Endothelial cell of umbilical vein (primary cell): ENCODE results near the gene LTB4R. TPM values are rescaled to one million over a fixed set of nuclear protein-coding genes. Genes with fewer than 3 reads are reported as not detected.

Experiments
- BruUV-seq: library from RNA; stranded (reverse); fragments of 400-500 nt; replicated peaks from 2 replicates; lab custom pipeline; 2021; lab: Mats Ljungman, UMichigan
- CTCF ChIA-PET: fragments of 300-600, 350-600 bp; sonication (Branson Sonifier 250); formaldehyde crosslinking; loops from one replicate; lab custom pipeline; 2021; ENCODE audit warnings: antibody characterized with exemption, inconsistent platforms; lab: Charles Lee
- POLR2A ChIA-PET: fragments of 300-600, 350-600 bp; sonication (Branson Sonifier 250); formaldehyde crosslinking; loops from one replicate; lab custom pipeline; 2021; ENCODE audit warnings: antibody characterized with exemption, inconsistent platforms; lab: Charles Lee
- DNase-seq: peaks from one replicate; pipeline ENCODE4 v3.0.0-alpha.2; 2011; ENCODE audit warnings: low read depth, low spot score
- FAIRE-seq: peaks from 2 replicates; lab custom pipeline; 2011; peaks lifted over from hg19 to GRCh38; lab: Jason Lieb, UNC
- H2AFZ ChIP-seq: 2 replicates; pipeline ENCODE4 v1.6.0; 2012; ENCODE audit warnings: low read depth, low read length, control low read depth, inconsistent platforms
- H3K27ac ChIP-seq: 2 replicates; pipeline ENCODE4 v1.5.1; 2011; ENCODE audit warnings: low read depth, mild to moderate bottlenecking, control low read depth, low read length, moderate library complexity; ENCODE audit not compliant: insufficient read depth
- H3K27me3 ChIP-seq, 2 experiments: 2 replicates each; pipeline versions ENCODE4 v1.6.0 to v1.6.1; 2011; ENCODE audit warnings: low read length in 2 of 2, mixed read lengths in 1 of 2; ENCODE audit not compliant: control insufficient read depth in 2 of 2, insufficient read depth in 2 of 2
- H3K36me3 ChIP-seq, 2 experiments: 2 replicates in 1 of 2; 3 replicates in 1 of 2; pipeline ENCODE4 v1.5.1; 2011; ENCODE audit warnings: low read length in 2 of 2, mild to moderate bottlenecking in 1 of 2, moderate library complexity in 1 of 2; ENCODE audit not compliant: control insufficient read depth in 2 of 2, insufficient read depth in 2 of 2; ENCODE audit errors: extremely low read depth in 1 of 2
- H3K4me1 ChIP-seq: 3 replicates; pipeline ENCODE4 v1.5.1; 2011; ENCODE audit warnings: mild to moderate bottlenecking, low read length; ENCODE audit not compliant: control insufficient read depth, insufficient read depth; ENCODE audit errors: extremely low read depth
- H3K4me2 ChIP-seq: 2 replicates; pipeline ENCODE4 v1.6.1; 2011; ENCODE audit warnings: low read length, control low read depth, mixed read lengths; ENCODE audit not compliant: insufficient read depth
- H3K4me3 ChIP-seq, 3 experiments: fragments of 200-600 bp in 1 of 3; sonication (generic), shearing (Covaris generic) in 1 of 3; replicated peaks in 1 of 3; 2 replicates each; pipeline ENCODE4 v1.5.1; 2011 to 2016; ENCODE audit warnings: control low read depth in 3 of 3, low read length in 3 of 3, mild to moderate bottlenecking in 2 of 3, inconsistent platforms in 1 of 3, low read depth in 1 of 3, moderate library complexity in 1 of 3; ENCODE audit not compliant: insufficient read depth in 1 of 3
- H3K79me2 ChIP-seq: 2 replicates; pipeline ENCODE4 v1.6.0; 2012; ENCODE audit warnings: low read length, inconsistent platforms; ENCODE audit not compliant: control insufficient read depth, insufficient read depth
- H3K9ac ChIP-seq: replicated peaks from 2 replicates; pipeline ENCODE3; 2011; ENCODE audit warnings: low read length, control low read depth; ENCODE audit not compliant: insufficient read depth; ENCODE audit errors: extremely low read depth
- H3K9me1 ChIP-seq: replicated peaks from 3 replicates; pipeline ENCODE4 v1.6.0; 2011; ENCODE audit warnings: mild to moderate bottlenecking, low read length; ENCODE audit not compliant: control insufficient read depth, insufficient read depth; ENCODE audit errors: extremely low read depth
- H3K9me3 ChIP-seq: replicated peaks from 2 replicates; pipeline ENCODE4 v1.5.1; 2012; ENCODE audit warnings: low read length, inconsistent platforms; ENCODE audit not compliant: control insufficient read depth, insufficient read depth
- H4K20me1 ChIP-seq: replicated peaks from 2 replicates; pipeline ENCODE3; 2011; ENCODE audit warnings: mild to moderate bottlenecking, low read length; ENCODE audit not compliant: control insufficient read depth, insufficient read depth; ENCODE audit errors: extremely low read depth
- CTCF ChIP-seq, 2 donors: IDR thresholded peaks; 1 replicate in 1 of 2; 2 replicates in 1 of 2; pipeline ENCODE4 v1.5.1; 2011; ENCODE audit warnings: low read length in 2 of 2, mild to moderate bottlenecking in 2 of 2, moderate library complexity in 2 of 2, control low read depth in 1 of 2, inconsistent platforms in 1 of 2, low read depth in 1 of 2; ENCODE audit not compliant: insufficient read depth in 1 of 2; ENCODE audit errors: extremely low read depth in 1 of 2
- EZH2 ChIP-seq: IDR thresholded peaks from 2 replicates; pipeline ENCODE4 v1.6.1; 2012; ENCODE audit warnings: borderline replicate concordance, low read depth, mild to moderate bottlenecking, moderate library complexity, low read length, inconsistent platforms; ENCODE audit not compliant: severe bottlenecking
- FOS ChIP-seq: IDR thresholded peaks from 2 replicates; pipeline ENCODE4 v1.6.1; 2011; ENCODE audit warnings: mild to moderate bottlenecking, low read length, moderate library complexity, borderline replicate concordance; ENCODE audit not compliant: insufficient read depth
- GATA2 ChIP-seq: IDR thresholded peaks from 2 replicates; pipeline ENCODE4 v1.7.0; 2011; ENCODE audit warnings: low read depth, mild to moderate bottlenecking, moderate library complexity, mixed read lengths, low read length; ENCODE audit not compliant: insufficient read length, insufficient read depth
- JUN ChIP-seq: IDR thresholded peaks from 2 replicates; pipeline ENCODE4 v1.6.1; 2011; ENCODE audit warnings: borderline replicate concordance, low read depth; ENCODE audit not compliant: insufficient read length, insufficient read depth
- MYC ChIP-seq: IDR thresholded peaks from one replicate; pipeline ENCODE4 v1.6.1; 2011; ENCODE audit warnings: mild to moderate bottlenecking, low read depth, low read length
- POLR2A ChIP-seq: IDR thresholded peaks from 2 replicates; pipeline ENCODE4 v1.6.1; 2012; ENCODE audit warnings: low read depth, mild to moderate bottlenecking, control low read depth, low read length
- POLR2AphosphoS5 ChIP-seq: IDR thresholded peaks from 2 replicates; pipeline ENCODE4 v1.6.1; 2012; ENCODE audit warnings: low read depth, mild to moderate bottlenecking, control low read depth, low read length, moderate library complexity; ENCODE audit not compliant: insufficient read depth
- dilution Hi-C: fragments of 300-500 bp; cut with MboI; formaldehyde crosslinking; loops from one replicate; pipeline ENCODE4 v1.15.0; 2019; ENCODE audit warnings: low sequenced_read_pairs; ENCODE audit not compliant: extremely low pct_ligation_motif_present
- intact Hi-C: fragments of 100-400 bp; cut with micrococcal nuclease; formaldehyde crosslinking; loops from one replicate; pipeline ENCODE4 v1.10.0; 2022
- polyA plus RNA-seq, 4 experiments: library from polyadenylated mRNA; depleted of rRNA in 3 of 4; stranded (reverse) in 3 of 4; unstranded in 1 of 4; fragments of >200 nt; gene quantifications; 2 replicates each; pipeline versions ENCODE4 v1.2.1 to v1.2.3, GENCODE V29; 2011 to 2012; ENCODE audit warnings: missing spikeins in 1 of 4
- total RNA-seq: library from RNA; stranded (reverse); gene quantifications from 2 replicates; pipeline ENCODE4 v1.2.3, GENCODE V29; 2021

LTB4R gene
- total and polyA plus RNA-seq, 2 donors (not counting 3 experiments of a cell fraction or from before 2014, with no cell fraction given) = 9.1 to 10.5 TPM

DNA sequence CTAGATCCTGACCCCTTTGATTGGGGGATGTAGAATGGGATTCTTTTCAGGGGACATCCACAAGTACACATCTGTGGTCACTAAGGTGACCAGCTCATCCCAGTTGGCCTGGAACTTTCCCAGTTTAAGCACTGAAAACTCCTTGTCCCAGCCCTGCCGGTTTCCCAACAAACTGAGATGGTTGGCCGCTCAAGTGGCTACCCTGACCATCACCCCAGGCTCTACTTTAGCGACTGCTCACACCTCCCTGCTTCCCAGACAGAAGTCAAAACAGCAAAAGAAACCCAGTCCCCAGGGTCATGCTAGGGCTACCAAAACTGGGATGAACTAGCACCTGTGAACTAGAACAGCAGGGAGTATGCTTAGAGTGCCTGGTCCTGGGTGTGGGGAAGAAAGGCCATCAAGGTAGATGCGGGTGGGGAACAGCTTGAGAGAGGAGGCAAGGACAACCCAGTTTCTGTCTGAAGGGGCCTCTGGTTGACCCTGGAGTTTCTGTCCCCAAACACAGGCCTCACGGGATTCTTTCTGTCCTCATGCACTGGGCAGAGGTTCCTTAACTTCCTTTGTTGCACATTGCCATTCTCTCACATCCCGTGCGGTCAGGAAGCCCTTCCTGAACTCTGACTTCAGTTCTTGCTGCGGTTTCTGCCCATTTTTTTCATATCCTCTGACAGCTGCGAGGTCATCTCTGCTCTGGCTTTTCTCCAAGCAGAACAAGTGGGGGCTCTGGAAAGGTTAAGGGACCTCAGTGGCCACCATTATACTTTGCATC lies 1.6 kb downstream of the LTB4R start:
- dilution Hi-C loops = no loop called here
- peaks cover 77% of the 10 kb centered on the region for H3K4me1 ChIP-seq
- H3K79me2 ChIP-seq = no peaks in the 10 kb centered on the region
- no TSS peak for BruUV-seq
- H3K27ac ChIP-seq = peak overlapping the region; percentile 91
- H3K9me1 ChIP-seq = no peaks in the 10 kb centered on the region
- TF ChIP-seq POLR2AphosphoS5 (peak; percentile 95), EZH2 (no peak), POLR2A (peak; percentile 44), CTCF (IDR thresholded peaks at IDR 0.05; ENCODE audit: extremely low read depth in 1 of 2, insufficient read depth in 1 of 2, low read depth in 1 of 2, low read length in 2 of 2) (no peak), MYC (peak; percentile 43), FOS (no peak), JUN (peak; percentile 45), GATA2 (peak; percentile 59)
- peaks cover 0 to 2% of the 10 kb centered on the region in 2 experiments for H3K36me3 ChIP-seq
- H3K9me3 ChIP-seq = no peaks in the 10 kb centered on the region
- H3K4me3 ChIP-seq = no peak overlapping the region
- POLR2A ChIA-PET = no interaction called here
- peak overlapping the region; percentile 45 for H3K4me2 ChIP-seq
- H2AFZ ChIP-seq = no peak overlapping the region
- intact Hi-C loops = loop anchor here (1.0 kb wide), 4 partner anchors 20 to 123 kb away; no protein-coding TSS in a partner anchor
- no peaks in the 10 kb centered on the region for H4K20me1 ChIP-seq
- H3K9ac ChIP-seq = peak overlapping the region; percentile 53
- FAIRE-seq (peak; percentile 99), DNase-seq (peak; percentile 78)
- no peaks in the 10 kb centered on the region for H3K27me3 ChIP-seq
- CTCF ChIA-PET = interaction anchor here (1.1 to 7.4 kb wide), 7 partner anchors 14 to 129 kb away, joined by 3 to 122 read pairs (median 22); partner anchors contain the start of genes DHRS1, NOP9 and TINF2
